NT2/D1 (cell line): ENCODE measurements around the gene TNFRSF21.

Source experiments
- DNase-seq: peaks from one replicate; pipeline ENCODE4 v3.0.0-alpha.2; 2011; ENCODE audit warnings: low read depth, low spot score
- H3K27me3 ChIP-seq: 2 replicates; pipeline ENCODE4 v1.6.0; 2011; ENCODE audit warnings: mild to moderate bottlenecking; ENCODE audit not compliant: insufficient read length, insufficient read depth
- H3K36me3 ChIP-seq: 2 replicates; pipeline ENCODE4 v1.6.1; 2011; ENCODE audit warnings: mild to moderate bottlenecking, low read length, mixed read lengths; ENCODE audit not compliant: insufficient read depth, insufficient read length
- H3K4me1 ChIP-seq: 2 replicates; pipeline ENCODE4 v1.5.1; 2011; ENCODE audit not compliant: insufficient read depth, insufficient read length
- H3K4me3 ChIP-seq: 2 replicates; pipeline ENCODE4 v1.5.1; 2011; ENCODE audit warnings: low read depth; ENCODE audit not compliant: insufficient read length
- H3K9ac ChIP-seq: 2 replicates; pipeline ENCODE4 v1.6.0; 2011; ENCODE audit warnings: low read depth; ENCODE audit not compliant: insufficient read length
- H3K9me3 ChIP-seq: 2 replicates; pipeline ENCODE4 v1.5.1; 2011; ENCODE audit warnings: mild to moderate bottlenecking, low read length; ENCODE audit not compliant: insufficient read depth
- SUZ12 ChIP-seq: IDR thresholded peaks from 2 replicates; pipeline ENCODE4 v1.6.1; 2011; ENCODE audit not compliant: insufficient read length, insufficient read depth; ENCODE audit errors: extremely low read depth
- YY1 ChIP-seq: IDR thresholded peaks from 2 replicates; pipeline ENCODE4 v1.6.1; 2011; ENCODE audit not compliant: insufficient read length, insufficient read depth
- ZNF274 ChIP-seq: IDR thresholded peaks from 2 replicates; pipeline ENCODE4 v1.6.1; 2011; ENCODE audit warnings: mild to moderate bottlenecking, low read depth, low read length

TNFRSF21 gene

GRCh38 chr6:47309291-47310130 is at the start of gene TNFRSF21:
Gene TNFRSF21, minus strand, starts transcription at chr6:47309905. Its CDS starts 394 bp downstream, at chr6:47309511.
- H3K9ac ChIP-seq, result peak within 1 kb of the TSS; percentile 91
- H3K4me3 ChIP-seq, result peak within 1 kb of the TSS; percentile 87
- TF ChIP-seq SUZ12, result no peak
- no peak for TF ChIP-seq ZNF274
- no peak for TF ChIP-seq YY1
- H3K27me3 ChIP-seq, result no peaks in the 10 kb centered on the region
- H3K9me3 ChIP-seq, result 0 out of 2 replicates have a peak, but pooled peaks cover 5% of the 10 kb centered on the region
- peaks cover 26% of the 10 kb centered on the region for H3K36me3 ChIP-seq
- H3K4me1 ChIP-seq, result no peaks in the 10 kb centered on the region
- DNase-seq, result peak; percentile 84

GRCh38 chr6:47358440-47359225 is 48.9 kb upstream of the TNFRSF21 start:
- Histone ChIP-seq H3K4me3 (no peak overlapping the region), H3K27me3 (no peaks in the 10 kb centered on the region), H3K36me3 (no peaks in the 10 kb centered on the region), H3K9ac (no peak overlapping the region), H3K9me3 (no peaks in the 10 kb centered on the region), H3K4me1 (no peaks in the 10 kb centered on the region)
- DNase-seq, result peak; percentile 25
- TF ChIP-seq YY1 (no peak), ZNF274 (no peak), SUZ12 (no peak)

GRCh38 chr6:47357827-47358226 is 48.1 kb upstream of the TNFRSF21 start:
- no peak for DNase-seq
- Histone ChIP-seq H3K36me3 (no peaks in the 10 kb centered on the region), H3K27me3 (no peaks in the 10 kb centered on the region), H3K9ac (no peak overlapping the region), H3K9me3 (no peaks in the 10 kb centered on the region), H3K4me3 (no peak overlapping the region), H3K4me1 (no peaks in the 10 kb centered on the region)
- no peak for TF ChIP-seq SUZ12
- TF ChIP-seq ZNF274, result no peak
- no peak for TF ChIP-seq YY1

GRCh38 chr6:47355496-47355895 is 45.8 kb upstream of the TNFRSF21 start:
- no peak overlapping the region for H3K9ac ChIP-seq
- no peak for DNase-seq
- no peak for TF ChIP-seq SUZ12
- TF ChIP-seq ZNF274, result no peak
- no peak for TF ChIP-seq YY1
- no peaks in the 10 kb centered on the region for H3K9me3 ChIP-seq
- H3K27me3 ChIP-seq, result no peaks in the 10 kb centered on the region
- H3K36me3 ChIP-seq, result no peaks in the 10 kb centered on the region
- H3K4me1 ChIP-seq, result no peaks in the 10 kb centered on the region
- H3K4me3 ChIP-seq, result no peak overlapping the region

- no peak overlapping the region for H3K9ac ChIP-seq
- no peaks in the 10 kb centered on the region for H3K4me1 ChIP-seq
- H3K36me3 ChIP-seq, result no peaks in the 10 kb centered on the region
- TF ChIP-seq YY1, result no peak
- TF ChIP-seq SUZ12, result no peak
- no peak for TF ChIP-seq ZNF274
- no peaks in the 10 kb centered on the region for H3K9me3 ChIP-seq
- DNase-seq, result no peak
- no peak overlapping the region for H3K4me3 ChIP-seq
- H3K27me3 ChIP-seq, result no peaks in the 10 kb centered on the region
These were observed 44.2 kb upstream of the TNFRSF21 start for GRCh38 chr6:47353871-47354270.

GRCh38 chr6:47352966-47353365 is 43.3 kb upstream of the TNFRSF21 start:
- H3K4me1 ChIP-seq, result no peaks in the 10 kb centered on the region
- no peak overlapping the region for H3K4me3 ChIP-seq
- H3K36me3 ChIP-seq, result no peaks in the 10 kb centered on the region
- no peak for DNase-seq
- H3K9ac ChIP-seq, result no peak overlapping the region
- no peak for TF ChIP-seq SUZ12
- no peak for TF ChIP-seq ZNF274
- no peak for TF ChIP-seq YY1
- H3K27me3 ChIP-seq, result no peaks in the 10 kb centered on the region
- H3K9me3 ChIP-seq, result no peaks in the 10 kb centered on the region

GRCh38 chr6:47352194-47352920 is 42.7 kb upstream of the TNFRSF21 start:
- no peaks in the 10 kb centered on the region for H3K27me3 ChIP-seq
- TF ChIP-seq ZNF274 (no peak), YY1 (no peak), SUZ12 (no peak)
- H3K36me3 ChIP-seq, result no peaks in the 10 kb centered on the region
- H3K9me3 ChIP-seq, result no peaks in the 10 kb centered on the region
- H3K4me3 ChIP-seq, result no peak overlapping the region
- DNase-seq, result no peak
- H3K4me1 ChIP-seq, result no peaks in the 10 kb centered on the region
- H3K9ac ChIP-seq, result no peak overlapping the region
